PC-9 (cell line): ENCODE measurements around the gene EIF3I.

Source experiments
- EZH2 ChIP-seq: fragments of 200-600 bp; sonication (generic); IDR thresholded peaks from 2 replicates; pipeline ENCODE4 v1.8.0; 2017; ENCODE audit warnings: antibody characterized with exemption, low read depth
- TF ChIP-seq, protein P1 (sequence below): fragments of 200-600 bp; sonication (generic); conservative IDR thresholded peaks from 2 replicates; pipeline ENCODE4 v1.6.1; 2017; ENCODE audit warnings: mixed run types, antibody characterized with exemption, mild to moderate bottlenecking, moderate library complexity

DNA sequence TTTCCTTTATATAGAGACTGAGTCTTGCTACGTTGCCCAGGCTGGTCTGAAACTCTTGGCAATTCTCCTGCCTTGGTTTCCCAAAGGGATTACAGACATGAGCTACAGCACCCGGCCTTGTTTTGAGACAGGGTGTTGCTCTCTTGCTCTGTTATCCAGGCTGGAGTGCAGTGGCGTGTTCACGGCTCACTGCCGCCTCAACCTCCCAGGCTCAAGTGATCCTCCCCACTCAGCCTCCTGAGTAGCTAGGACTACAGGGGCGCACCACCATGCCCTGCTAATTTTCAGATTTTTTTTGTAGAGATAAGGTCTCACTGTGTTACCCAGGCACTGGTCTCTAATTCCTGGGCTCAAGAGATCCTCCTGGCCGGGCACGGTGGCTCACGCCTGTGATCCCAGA, 43.6 kb downstream of the EIF3I start:
- TF ChIP-seq EZH2: no peak
- TF ChIP-seq, protein P1, sequence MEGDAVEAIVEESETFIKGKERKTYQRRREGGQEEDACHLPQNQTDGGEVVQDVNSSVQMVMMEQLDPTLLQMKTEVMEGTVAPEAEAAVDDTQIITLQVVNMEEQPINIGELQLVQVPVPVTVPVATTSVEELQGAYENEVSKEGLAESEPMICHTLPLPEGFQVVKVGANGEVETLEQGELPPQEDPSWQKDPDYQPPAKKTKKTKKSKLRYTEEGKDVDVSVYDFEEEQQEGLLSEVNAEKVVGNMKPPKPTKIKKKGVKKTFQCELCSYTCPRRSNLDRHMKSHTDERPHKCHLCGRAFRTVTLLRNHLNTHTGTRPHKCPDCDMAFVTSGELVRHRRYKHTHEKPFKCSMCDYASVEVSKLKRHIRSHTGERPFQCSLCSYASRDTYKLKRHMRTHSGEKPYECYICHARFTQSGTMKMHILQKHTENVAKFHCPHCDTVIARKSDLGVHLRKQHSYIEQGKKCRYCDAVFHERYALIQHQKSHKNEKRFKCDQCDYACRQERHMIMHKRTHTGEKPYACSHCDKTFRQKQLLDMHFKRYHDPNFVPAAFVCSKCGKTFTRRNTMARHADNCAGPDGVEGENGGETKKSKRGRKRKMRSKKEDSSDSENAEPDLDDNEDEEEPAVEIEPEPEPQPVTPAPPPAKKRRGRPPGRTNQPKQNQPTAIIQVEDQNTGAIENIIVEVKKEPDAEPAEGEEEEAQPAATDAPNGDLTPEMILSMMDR: no peak
